ENCODE measurements around the gene ARHGAP26.
A peak's percentile ranks its signal among the peaks of the same experiment; 100 is the strongest.

Gene ARHGAP26

GRCh38 chr5:142798099-142798770 is 28.1 kb downstream of the ARHGAP26 start:
- Histone ChIP-seq H3K4ac (ENCODE audit: low read depth in 1 of 2, low read length in 2 of 2) (no peak overlapping the region), H3K4me3 (ENCODE audit: insufficient read depth in 1 of 2, low read depth in 1 of 2, low read length in 2 of 2) (no peak overlapping the region), H3K9me3 (ENCODE audit: control insufficient read depth, low read length) (no peaks in the 10 kb centered on the region), H3K14ac (ENCODE audit: low read length in 2 of 2) (peak overlapping the region in 1 of 2 experiments; percentile 4), H3K9ac (ENCODE audit: low read length) (no peak overlapping the region), H3K27ac (ENCODE audit: low read length, poor library complexity, severe bottlenecking) (no peak overlapping the region), H3K4me2 (ENCODE audit: low read length, poor library complexity, severe bottlenecking) (no peak overlapping the region), H2BK120ac (ENCODE audit: low read depth, low read length) (no peak overlapping the region), H2AFZ (ENCODE audit: low read depth, low read length) (no peak overlapping the region), H3K27me3 (ENCODE audit: control insufficient read depth in 1 of 2, insufficient read depth in 1 of 2, low read length in 2 of 2) (no peaks in the 10 kb centered on the region), H3K4me1 (ENCODE audit: control insufficient read depth, insufficient read depth, low read depth, low read length) (no peaks in the 10 kb centered on the region), H2AK5ac (ENCODE audit: low read length, severe bottlenecking) (no peak overlapping the region), H2BK12ac (ENCODE audit: low read length in 2 of 2) (no peak overlapping the region), H3K79me1 (replicated peaks; ENCODE audit: low read length, poor library complexity, severe bottlenecking) (peaks cover 52% of the 10 kb centered on the region), H4K8ac (ENCODE audit: low read length) (no peak overlapping the region), H3K18ac (ENCODE audit: low read depth in 1 of 2, low read length in 2 of 2) (no peak overlapping the region), H3K23ac (ENCODE audit: low read length in 2 of 2) (no peak overlapping the region), H4K91ac (ENCODE audit: low read length) (no peak overlapping the region), H2BK15ac (ENCODE audit: low read depth, poor library complexity, severe bottlenecking) (no peak overlapping the region), H2BK5ac (ENCODE audit: low read depth, low read length, poor library complexity, severe bottlenecking) (no peak overlapping the region), H3K36me3 (ENCODE audit: control insufficient read depth in 1 of 2, insufficient read depth in 2 of 2, low read depth in 1 of 2, low read length in 2 of 2) (no peaks in the 10 kb centered on the region)
- WGBS, result 98% methylated on average over 4 of the region's 4 CpGs
- no peak for DNase-seq

- Histone ChIP-seq H3K36me3 (ENCODE audit: control insufficient read depth in 1 of 2, insufficient read depth in 2 of 2, low read depth in 1 of 2, low read length in 2 of 2) (no peaks in the 10 kb centered on the region), H3K9ac (ENCODE audit: low read length) (no peak overlapping the region), H2BK15ac (ENCODE audit: low read depth, poor library complexity, severe bottlenecking) (no peak overlapping the region), H3K14ac (ENCODE audit: low read length in 2 of 2) (no peak overlapping the region), H3K79me1 (replicated peaks; ENCODE audit: low read length, poor library complexity, severe bottlenecking) (peaks cover 50% of the 10 kb centered on the region), H3K27ac (ENCODE audit: low read length, poor library complexity, severe bottlenecking) (no peak overlapping the region), H4K8ac (ENCODE audit: low read length) (no peak overlapping the region), H2AK5ac (ENCODE audit: low read length, severe bottlenecking) (no peak overlapping the region), H3K27me3 (ENCODE audit: control insufficient read depth in 1 of 2, insufficient read depth in 1 of 2, low read length in 2 of 2) (no peaks in the 10 kb centered on the region), H2AFZ (ENCODE audit: low read depth, low read length) (no peak overlapping the region), H3K23ac (ENCODE audit: low read length in 2 of 2) (no peak overlapping the region), H3K4me2 (ENCODE audit: low read length, poor library complexity, severe bottlenecking) (no peak overlapping the region), H3K4ac (ENCODE audit: low read depth in 1 of 2, low read length in 2 of 2) (no peak overlapping the region), H2BK5ac (ENCODE audit: low read depth, low read length, poor library complexity, severe bottlenecking) (no peak overlapping the region), H2BK120ac (ENCODE audit: low read depth, low read length) (no peak overlapping the region), H4K91ac (ENCODE audit: low read length) (no peak overlapping the region), H3K18ac (ENCODE audit: low read depth in 1 of 2, low read length in 2 of 2) (no peak overlapping the region), H2BK12ac (ENCODE audit: low read length in 2 of 2) (no peak overlapping the region), H3K4me1 (ENCODE audit: control insufficient read depth, insufficient read depth, low read depth, low read length) (no peaks in the 10 kb centered on the region), H3K4me3 (ENCODE audit: insufficient read depth in 1 of 2, low read depth in 1 of 2, low read length in 2 of 2) (no peak overlapping the region), H3K9me3 (ENCODE audit: control insufficient read depth, low read length) (no peaks in the 10 kb centered on the region)
- 97% methylated on average over 4 of the region's 6 CpGs for WGBS
- DNase-seq, result no peak
These were observed 30.8 kb downstream of the ARHGAP26 start for GRCh38 chr5:142800776-142801494.

GRCh38 chr5:142801495-142801871 is 31.3 kb downstream of the ARHGAP26 start:
- Histone ChIP-seq H3K14ac (ENCODE audit: low read length in 2 of 2) (no peak overlapping the region), H3K4me1 (ENCODE audit: control insufficient read depth, insufficient read depth, low read depth, low read length) (no peaks in the 10 kb centered on the region), H2BK120ac (ENCODE audit: low read depth, low read length) (no peak overlapping the region), H2BK5ac (ENCODE audit: low read depth, low read length, poor library complexity, severe bottlenecking) (no peak overlapping the region), H3K4me3 (ENCODE audit: insufficient read depth in 1 of 2, low read depth in 1 of 2, low read length in 2 of 2) (no peak overlapping the region), H3K18ac (ENCODE audit: low read depth in 1 of 2, low read length in 2 of 2) (no peak overlapping the region), H3K27ac (ENCODE audit: low read length, poor library complexity, severe bottlenecking) (no peak overlapping the region), H2AFZ (ENCODE audit: low read depth, low read length) (no peak overlapping the region), H3K4ac (ENCODE audit: low read depth in 1 of 2, low read length in 2 of 2) (no peak overlapping the region), H2BK12ac (ENCODE audit: low read length in 2 of 2) (no peak overlapping the region), H3K36me3 (ENCODE audit: control insufficient read depth in 1 of 2, insufficient read depth in 2 of 2, low read depth in 1 of 2, low read length in 2 of 2) (no peaks in the 10 kb centered on the region), H3K4me2 (ENCODE audit: low read length, poor library complexity, severe bottlenecking) (no peak overlapping the region), H4K91ac (ENCODE audit: low read length) (no peak overlapping the region), H4K8ac (ENCODE audit: low read length) (no peak overlapping the region), H3K27me3 (ENCODE audit: control insufficient read depth in 1 of 2, insufficient read depth in 1 of 2, low read length in 2 of 2) (no peaks in the 10 kb centered on the region), H3K9me3 (ENCODE audit: control insufficient read depth, low read length) (no peaks in the 10 kb centered on the region), H3K79me1 (replicated peaks; ENCODE audit: low read length, poor library complexity, severe bottlenecking) (peaks cover 50% of the 10 kb centered on the region), H3K23ac (ENCODE audit: low read length in 2 of 2) (no peak overlapping the region), H2AK5ac (ENCODE audit: low read length, severe bottlenecking) (no peak overlapping the region), H3K9ac (ENCODE audit: low read length) (no peak overlapping the region), H2BK15ac (ENCODE audit: low read depth, poor library complexity, severe bottlenecking) (no peak overlapping the region)
- DNase-seq, result no peak
- WGBS, result 92% methylated on average over 3 of the region's 4 CpGs

DNA sequence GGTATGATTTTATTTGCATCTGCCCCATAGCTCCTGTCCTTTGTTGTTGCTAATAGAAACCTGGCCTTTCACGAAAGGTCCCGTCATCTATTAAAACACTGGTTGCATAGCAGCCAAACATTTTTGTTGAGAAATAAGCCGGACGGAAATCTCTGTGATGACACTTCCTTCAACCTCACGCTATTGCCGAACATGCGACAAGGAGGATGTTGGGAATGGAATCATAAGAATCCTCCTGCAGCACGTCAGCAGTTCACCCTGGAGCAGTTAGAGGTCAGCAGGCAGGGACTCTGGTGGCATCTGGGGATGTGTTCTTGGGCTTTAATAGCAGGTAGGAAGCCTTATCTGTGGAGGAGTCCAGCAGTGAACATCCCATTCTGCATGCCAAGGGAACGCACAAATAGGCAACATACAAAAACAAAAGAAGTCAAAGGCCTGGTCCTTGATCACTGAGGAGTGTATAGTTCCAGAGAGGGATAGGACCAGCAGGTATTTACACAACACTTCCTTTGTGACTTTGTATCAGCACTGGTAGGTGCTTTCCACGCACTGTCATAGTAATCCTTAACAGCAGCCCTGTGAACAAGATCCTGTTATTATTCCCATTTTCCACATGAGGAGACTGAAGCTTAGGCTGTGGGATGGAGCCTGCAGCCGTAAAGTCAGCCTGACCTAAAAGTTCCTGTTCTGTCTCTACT is 33.4 kb downstream of the ARHGAP26 start:
- H3K79me1 ChIP-seq (replicated peaks; ENCODE audit: low read length, poor library complexity, severe bottlenecking), result peaks cover 43% of the 10 kb centered on the region
- no peak overlapping the region for H2BK5ac ChIP-seq (ENCODE audit: low read depth, low read length, poor library complexity, severe bottlenecking)
- no peaks in the 10 kb centered on the region for H3K36me3 ChIP-seq (ENCODE audit: control insufficient read depth in 1 of 2, insufficient read depth in 2 of 2, low read depth in 1 of 2, low read length in 2 of 2)
- no peak overlapping the region for H2BK15ac ChIP-seq (ENCODE audit: low read depth, poor library complexity, severe bottlenecking)
- H2BK12ac ChIP-seq (ENCODE audit: low read length in 2 of 2), result no peak overlapping the region
- H4K8ac ChIP-seq (ENCODE audit: low read length), result no peak overlapping the region
- H3K18ac ChIP-seq (ENCODE audit: low read depth in 1 of 2, low read length in 2 of 2), result no peak overlapping the region
- no peak overlapping the region for H3K14ac ChIP-seq (ENCODE audit: low read length in 2 of 2)
- no peaks in the 10 kb centered on the region for H3K9me3 ChIP-seq (ENCODE audit: control insufficient read depth, low read length)
- H3K4ac ChIP-seq (ENCODE audit: low read depth in 1 of 2, low read length in 2 of 2), result no peak overlapping the region
- H3K27ac ChIP-seq (ENCODE audit: low read length, poor library complexity, severe bottlenecking), result no peak overlapping the region
- H3K4me1 ChIP-seq (ENCODE audit: control insufficient read depth, insufficient read depth, low read depth, low read length), result peaks cover 4% of the 10 kb centered on the region
- H2AK5ac ChIP-seq (ENCODE audit: low read length, severe bottlenecking), result no peak overlapping the region
- H2AFZ ChIP-seq (ENCODE audit: low read depth, low read length), result no peak overlapping the region
- no peak overlapping the region for H3K4me2 ChIP-seq (ENCODE audit: low read length, poor library complexity, severe bottlenecking)
- no peak overlapping the region for H3K23ac ChIP-seq (ENCODE audit: low read length in 2 of 2)
- no peak overlapping the region for H4K91ac ChIP-seq (ENCODE audit: low read length)
- DNase-seq, result peak; percentile 69
- no peaks in the 10 kb centered on the region for H3K27me3 ChIP-seq (ENCODE audit: control insufficient read depth in 1 of 2, insufficient read depth in 1 of 2, low read length in 2 of 2)
- WGBS, result 88% methylated on average over 10 of the region's 11 CpGs
- H3K4me3 ChIP-seq (ENCODE audit: insufficient read depth in 1 of 2, low read depth in 1 of 2, low read length in 2 of 2), result no peak overlapping the region
- peak overlapping the region; percentile 74 for H3K9ac ChIP-seq (ENCODE audit: low read length)
- no peak overlapping the region for H2BK120ac ChIP-seq (ENCODE audit: low read depth, low read length)
